Stimulated activated naive CD8-positive, alpha-beta T cell treated with anti-CD3 and anti-CD28 coated beads, Interleukin-15, Interleukin-2, amounts not matched to agents 100 ng/mL and 50 ng/mL, for 24 hours (primary cell): ENCODE data around the gene HOMER3.

Experiments used
- H3K27ac Mint-ChIP-seq: one replicate; pipeline ENCODE4 v1.8.0; 2021; ENCODE audit warnings: mild to moderate bottlenecking, mixed read lengths
- H3K27me3 Mint-ChIP-seq: one replicate; pipeline ENCODE4 v1.8.0; 2021; ENCODE audit warnings: mixed read lengths
- H3K36me3 Mint-ChIP-seq: one replicate; pipeline ENCODE4 v1.8.0; 2021; ENCODE audit warnings: low read depth, mixed read lengths
- H3K4me1 Mint-ChIP-seq: one replicate; pipeline ENCODE4 v1.8.0; 2021; ENCODE audit warnings: low read depth, mixed read lengths
- H3K4me3 Mint-ChIP-seq: one replicate; pipeline ENCODE4 v1.8.0; 2021; ENCODE audit warnings: mild to moderate bottlenecking, mixed read lengths
- H3K9me3 Mint-ChIP-seq: one replicate; pipeline ENCODE4 v1.8.0; 2021; ENCODE audit warnings: mixed read lengths

HOMER3 gene

GRCh38 chr19:18945297-18945696 lies 4.3 kb upstream of the HOMER3 start:
- no peaks in the 10 kb centered on the region for H3K36me3 Mint-ChIP-seq

GRCh38 chr19:18943465-18943864 lies 2.4 kb upstream of the HOMER3 start:
- Mint-ChIP-seq H3K4me3 (no peak overlapping the region), H3K27me3 (peaks cover 33% of the 10 kb centered on the region), H3K27ac (no peak overlapping the region), H3K4me1 (peaks cover 14% of the 10 kb centered on the region), H3K36me3 (no peaks in the 10 kb centered on the region), H3K9me3 (no peaks in the 10 kb centered on the region)

More at GRCh38 chr19:18945297-18945696, 4.3 kb upstream of the HOMER3 start:
- H3K27me3 Mint-ChIP-seq = peaks cover 21% of the 10 kb centered on the region
- peaks cover 8% of the 10 kb centered on the region for H3K4me1 Mint-ChIP-seq
- no peak overlapping the region for H3K27ac Mint-ChIP-seq
- no peak overlapping the region for H3K4me3 Mint-ChIP-seq
- no peaks in the 10 kb centered on the region for H3K9me3 Mint-ChIP-seq

- H3K9me3 Mint-ChIP-seq = no peaks in the 10 kb centered on the region
- peaks cover 33% of the 10 kb centered on the region for H3K27me3 Mint-ChIP-seq
- no peaks in the 10 kb centered on the region for H3K36me3 Mint-ChIP-seq
- H3K4me1 Mint-ChIP-seq = peaks cover 14% of the 10 kb centered on the region
- no peak overlapping the region for H3K4me3 Mint-ChIP-seq
- H3K27ac Mint-ChIP-seq = no peak overlapping the region
Measured at GRCh38 chr19:18942692-18943091, 1.7 kb upstream of the HOMER3 start.

GRCh38 chr19:18941628-18942354 lies 774 bp upstream of the HOMER3 start:
- H3K9me3 Mint-ChIP-seq = no peaks in the 10 kb centered on the region
- H3K27me3 Mint-ChIP-seq = peaks cover 33% of the 10 kb centered on the region
- H3K4me3 Mint-ChIP-seq = peak overlapping the region; percentile 26
- no peak overlapping the region for H3K27ac Mint-ChIP-seq
- peaks cover 14% of the 10 kb centered on the region for H3K4me1 Mint-ChIP-seq
- no peaks in the 10 kb centered on the region for H3K36me3 Mint-ChIP-seq

GRCh38 chr19:18939922-18940768 lies 872 bp downstream of the HOMER3 start:
- Mint-ChIP-seq H3K27ac (no peak overlapping the region), H3K27me3 (peaks cover 30% of the 10 kb centered on the region), H3K36me3 (no peaks in the 10 kb centered on the region), H3K9me3 (no peaks in the 10 kb centered on the region), H3K4me3 (peak overlapping the region; percentile 70), H3K4me1 (peaks cover 14% of the 10 kb centered on the region)

GRCh38 chr19:18939163-18939562 lies 1.9 kb downstream of the HOMER3 start:
- H3K4me3 Mint-ChIP-seq = no peak overlapping the region
- H3K9me3 Mint-ChIP-seq = no peaks in the 10 kb centered on the region
- H3K27me3 Mint-ChIP-seq = peaks cover 32% of the 10 kb centered on the region
- no peak overlapping the region for H3K27ac Mint-ChIP-seq
- H3K4me1 Mint-ChIP-seq = peaks cover 14% of the 10 kb centered on the region
- H3K36me3 Mint-ChIP-seq = no peaks in the 10 kb centered on the region

GRCh38 chr19:18933297-18933696 lies 7.7 kb downstream of the HOMER3 start:
- Mint-ChIP-seq H3K9me3 (no peaks in the 10 kb centered on the region), H3K4me1 (peaks cover 4% of the 10 kb centered on the region), H3K4me3 (no peak overlapping the region), H3K36me3 (no peaks in the 10 kb centered on the region), H3K27me3 (peaks cover 11% of the 10 kb centered on the region), H3K27ac (no peak overlapping the region)

GRCh38 chr19:18932216-18932841 lies 8.7 kb downstream of the HOMER3 start:
- Mint-ChIP-seq H3K27ac (peak overlapping the region; percentile 50), H3K4me1 (peaks cover 4% of the 10 kb centered on the region), H3K36me3 (no peaks in the 10 kb centered on the region), H3K9me3 (no peaks in the 10 kb centered on the region), H3K4me3 (peak overlapping the region; percentile 62), H3K27me3 (peaks cover 11% of the 10 kb centered on the region)

- Mint-ChIP-seq H3K9me3 (no peaks in the 10 kb centered on the region), H3K4me3 (no peak overlapping the region), H3K27me3 (peaks cover 11% of the 10 kb centered on the region), H3K36me3 (no peaks in the 10 kb centered on the region), H3K27ac (no peak overlapping the region), H3K4me1 (peaks cover 4% of the 10 kb centered on the region)
Measured at GRCh38 chr19:18931316-18932162, 9.5 kb downstream of the HOMER3 start.

- H3K27me3 Mint-ChIP-seq = peaks cover 11% of the 10 kb centered on the region
- no peak overlapping the region for H3K27ac Mint-ChIP-seq
- H3K4me3 Mint-ChIP-seq = no peak overlapping the region
- no peaks in the 10 kb centered on the region for H3K9me3 Mint-ChIP-seq
- H3K36me3 Mint-ChIP-seq = peaks cover 14% of the 10 kb centered on the region
- H3K4me1 Mint-ChIP-seq = peaks cover 4% of the 10 kb centered on the region
Measured at GRCh38 chr19:18929311-18929710, 11.7 kb downstream of the HOMER3 start.

- Mint-ChIP-seq H3K27me3 (peaks cover under 1% of the 10 kb centered on the region), H3K27ac (no peak overlapping the region), H3K4me3 (no peak overlapping the region), H3K9me3 (no peaks in the 10 kb centered on the region), H3K4me1 (peaks cover 4% of the 10 kb centered on the region), H3K36me3 (peaks cover 20% of the 10 kb centered on the region)
Measured at GRCh38 chr19:18928018-18928805, 12.8 kb downstream of the HOMER3 start.

- H3K4me3 Mint-ChIP-seq = no peak overlapping the region
- peaks cover 15% of the 10 kb centered on the region for H3K4me1 Mint-ChIP-seq
- no peaks in the 10 kb centered on the region for H3K9me3 Mint-ChIP-seq
- H3K36me3 Mint-ChIP-seq = peaks cover 33% of the 10 kb centered on the region
- no peaks in the 10 kb centered on the region for H3K27me3 Mint-ChIP-seq
- H3K27ac Mint-ChIP-seq = no peak overlapping the region
Measured at GRCh38 chr19:18924684-18925213, 16.3 kb downstream of the HOMER3 start.

- Mint-ChIP-seq H3K27me3 (no peaks in the 10 kb centered on the region), H3K9me3 (no peaks in the 10 kb centered on the region), H3K4me1 (peaks cover 34% of the 10 kb centered on the region), H3K4me3 (no peak overlapping the region), H3K36me3 (peaks cover 39% of the 10 kb centered on the region), H3K27ac (no peak overlapping the region)
Measured at GRCh38 chr19:18922228-18922985, 18.6 kb downstream of the HOMER3 start.
